Thymus (tissue), 11 donors: ENCODE results near the gene LBX2. TPM values are rescaled to one million over a fixed set of nuclear protein-coding genes. Genes with fewer than 3 reads are reported as not detected.

Experiments
- DNase-seq, 9 donors: peaks; one replicate each; pipeline ENCODE4 v3.0.0-alpha.2; 2013; ENCODE audit warnings: low spot score in 9 of 9, low read depth in 6 of 9, missing footprints in 1 of 9
- H3K27ac ChIP-seq, 2 donors: one replicate each; pipeline ENCODE4 v1.5.1; 2013; ENCODE audit warnings: control low read depth in 1 of 2, low read depth in 1 of 2, low read length in 1 of 2, mild to moderate bottlenecking in 1 of 2, moderate library complexity in 1 of 2
- H3K27me3 ChIP-seq, 2 donors: one replicate each; pipeline ENCODE4 v1.5.1; 2013; ENCODE audit warnings: low read length in 1 of 2; ENCODE audit not compliant: control insufficient read depth in 2 of 2, insufficient read depth in 1 of 2
- H3K36me3 ChIP-seq, 2 donors: one replicate each; pipeline ENCODE4 v1.5.1; 2013; ENCODE audit warnings: low read length in 1 of 2, mild to moderate bottlenecking in 1 of 2, moderate library complexity in 1 of 2; ENCODE audit not compliant: control insufficient read depth in 2 of 2, insufficient read depth in 2 of 2
- H3K4me1 ChIP-seq, 2 donors: one replicate each; pipeline ENCODE4 v1.5.1; 2013; ENCODE audit warnings: low read length in 2 of 2; ENCODE audit not compliant: control insufficient read depth in 2 of 2, insufficient read depth in 2 of 2
- H3K4me3 ChIP-seq, 2 donors: one replicate each; pipeline ENCODE4 v1.5.1; 2013; ENCODE audit warnings: low read length in 2 of 2, control low read depth in 1 of 2, mild to moderate bottlenecking in 1 of 2
- H3K9me3 ChIP-seq, 2 donors: one replicate each; pipeline ENCODE4 v1.5.1; 2013; ENCODE audit warnings: low read length in 1 of 2, mild to moderate bottlenecking in 1 of 2; ENCODE audit not compliant: control insufficient read depth in 2 of 2, insufficient read depth in 1 of 2
- whole genome bisulfite sequencing: extraction: QIAGEN DNeasy Blood & Tissue Kit; methylation state at CpG from one replicate; pipeline ENCODE4 v1.1.7; 2013; 5-methylcytosine and 5-hydroxymethylcytosine counted together
- polyA plus RNA-seq: library from polyadenylated mRNA; stranded (reverse); fragments of 200-250 nt; gene quantifications from one replicate; pipeline ENCODE4 v1.2.3, GENCODE V29; 2013
- total RNA-seq: library from RNA; stranded (reverse); fragments of 120-200 nt; gene quantifications from one replicate; pipeline ENCODE4 v1.2.4, GENCODE V29; 2013
- donor health status: healthy.

LBX2 gene
- total and polyA plus RNA-seq, 2 donors = 0.09 to 0.89 TPM

GRCh38 chr2:74507926-74508520, 8.6 kb upstream of the LBX2 start:
- Histone ChIP-seq H3K27ac (peak overlapping the region; percentile 98), H3K27me3 (peaks cover 59 to 83% of the 10 kb centered on the region in 2 donors), H3K9me3 (peaks cover 2% of the 10 kb centered on the region in 2 donors), H3K4me3 (peak overlapping the region; percentile 76 to 95), H3K36me3 (peaks cover 13 to 15% of the 10 kb centered on the region in 2 donors), H3K4me1 (peaks cover 18 to 29% of the 10 kb centered on the region in 2 donors)
- WGBS = 18% methylated on average over 38 of the region's 38 CpGs
- DNase-seq = no peak

DNA sequence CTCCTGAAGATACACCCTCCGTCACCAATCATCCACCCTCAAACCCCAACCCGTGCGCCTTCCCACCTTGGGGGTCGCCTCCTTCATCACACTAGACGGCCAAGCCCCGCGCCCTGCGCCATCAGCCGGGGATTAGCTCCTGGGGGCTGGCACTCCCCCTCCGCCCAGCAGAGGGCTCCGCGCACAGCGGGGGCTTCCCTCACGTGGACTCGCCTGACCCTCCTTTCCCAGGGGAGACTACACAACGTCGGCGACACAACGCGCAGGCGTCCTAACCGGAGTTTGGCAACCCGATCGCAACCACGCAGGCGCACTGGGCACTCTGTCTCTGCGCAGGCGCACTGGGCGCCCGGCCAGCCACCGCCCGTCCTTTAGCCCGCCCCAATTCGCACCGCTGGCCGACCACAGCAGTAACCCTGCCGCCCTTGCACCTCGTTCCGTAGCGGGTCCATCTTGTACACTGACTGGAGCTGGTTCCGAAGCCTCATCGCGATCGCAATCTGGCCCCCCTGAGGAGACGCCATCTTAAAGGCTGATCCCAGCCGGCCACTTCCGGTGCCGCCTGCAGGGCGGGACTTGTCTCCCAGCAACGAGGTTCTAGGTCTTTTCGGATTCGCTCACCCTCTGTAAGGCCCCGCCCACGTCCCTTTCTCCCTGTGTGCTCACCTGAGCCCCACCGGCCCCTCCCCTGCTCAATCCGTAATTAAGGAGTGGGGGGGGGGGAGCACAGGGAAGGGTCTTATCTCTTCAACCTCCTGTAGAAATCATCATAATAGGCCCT, 7.9 kb upstream of the LBX2 start, which contains the start of gene PCGF1:
Gene PCGF1 (minus strand): TSS at position 551 of the 781 bp plus-strand sequence. CDS start 27 bp downstream, at position 524.
- Histone ChIP-seq H3K4me1 (peaks cover 21 to 36% of the 10 kb centered on the region in 2 donors), H3K27me3 (peaks cover 61 to 83% of the 10 kb centered on the region in 2 donors), H3K9me3 (peaks cover 0 to 2% of the 10 kb centered on the region in 2 donors), H3K36me3 (peaks cover 13 to 15% of the 10 kb centered on the region in 2 donors), H3K27ac (peak within 1 kb of the TSS; percentile 98), H3K4me3 (peak within 1 kb of the TSS; percentile 76 to 95)
- peak; percentile 98 to 100 (median 99) for DNase-seq
- 1% methylated on average over 56 of the region's 56 CpGs for WGBS

DNA sequence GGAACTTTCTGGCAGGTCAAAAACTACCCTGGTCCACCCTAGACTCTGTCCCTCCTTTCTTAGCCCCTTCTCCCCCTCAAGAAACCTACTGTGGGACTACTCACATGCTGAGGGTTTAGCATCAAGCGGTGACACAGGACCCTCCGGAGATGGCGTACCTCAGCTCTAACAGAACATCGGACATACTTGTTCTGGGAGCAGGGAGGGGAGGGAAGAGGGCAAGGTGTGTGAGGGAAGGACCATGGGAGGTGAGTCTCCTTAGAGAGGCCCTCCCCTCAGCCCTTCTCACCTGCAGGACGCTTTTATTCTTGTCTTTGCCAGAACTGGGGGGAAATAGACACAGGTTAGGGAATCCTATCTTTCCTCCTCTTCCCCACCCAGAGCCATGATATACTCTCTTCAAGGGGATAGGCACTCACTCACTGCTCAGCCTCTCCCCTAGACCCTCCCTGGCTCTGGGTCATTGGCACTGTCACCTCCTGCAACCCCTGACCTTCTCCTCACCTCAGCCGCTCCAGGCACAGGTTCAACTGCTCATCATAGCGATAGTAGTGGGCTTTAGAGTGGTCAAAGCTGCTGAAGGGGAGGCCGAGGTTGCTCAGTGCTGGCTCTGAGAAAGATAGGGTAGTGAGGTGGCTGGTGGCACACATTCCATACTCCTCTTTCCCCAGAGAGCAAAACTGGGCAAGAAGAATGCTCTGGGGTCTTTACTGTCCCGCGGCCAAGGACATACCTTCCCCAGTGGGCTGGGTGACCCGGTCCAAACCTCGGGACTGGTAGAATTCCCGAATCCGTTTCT, 6.2 kb upstream of the LBX2 start:
- Histone ChIP-seq H3K4me1 (peaks cover 21 to 41% of the 10 kb centered on the region in 2 donors), H3K27ac (no peak overlapping the region), H3K27me3 (peaks cover 65 to 83% of the 10 kb centered on the region in 2 donors), H3K9me3 (peaks cover 0 to 2% of the 10 kb centered on the region in 2 donors), H3K4me3 (no peak overlapping the region), H3K36me3 (peaks cover 13 to 15% of the 10 kb centered on the region in 2 donors)
- no peak for DNase-seq
- over 99% methylated on average over 14 of the region's 14 CpGs for WGBS

GRCh38 chr2:74504591-74504990, 5.2 kb upstream of the LBX2 start:
- no peak for DNase-seq
- H3K9me3 ChIP-seq = peaks cover 0 to 2% of the 10 kb centered on the region in 2 donors
- H3K4me3 ChIP-seq = no peak overlapping the region
- H3K27ac ChIP-seq = no peak overlapping the region
- peaks cover 21 to 45% of the 10 kb centered on the region in 2 donors for H3K4me1 ChIP-seq
- H3K36me3 ChIP-seq = peaks cover 13 to 15% of the 10 kb centered on the region in 2 donors
- H3K27me3 ChIP-seq = peaks cover 66 to 83% of the 10 kb centered on the region in 2 donors
- 98% methylated on average over 3 of the region's 3 CpGs for WGBS

GRCh38 chr2:74503506-74504475, 4.4 kb upstream of the LBX2 start:
- H3K36me3 ChIP-seq = peaks cover 13 to 15% of the 10 kb centered on the region in 2 donors
- H3K9me3 ChIP-seq = peaks cover 2 to 6% of the 10 kb centered on the region in 2 donors
- WGBS = 61% methylated on average over 45 of the region's 45 CpGs
- peak overlapping the region; percentile 19 to 39 for H3K4me3 ChIP-seq
- no peak overlapping the region for H3K27ac ChIP-seq
- H3K4me1 ChIP-seq = peaks cover 21 to 53% of the 10 kb centered on the region in 2 donors
- DNase-seq = no peak
- H3K27me3 ChIP-seq = peaks cover 67 to 84% of the 10 kb centered on the region in 2 donors

DNA sequence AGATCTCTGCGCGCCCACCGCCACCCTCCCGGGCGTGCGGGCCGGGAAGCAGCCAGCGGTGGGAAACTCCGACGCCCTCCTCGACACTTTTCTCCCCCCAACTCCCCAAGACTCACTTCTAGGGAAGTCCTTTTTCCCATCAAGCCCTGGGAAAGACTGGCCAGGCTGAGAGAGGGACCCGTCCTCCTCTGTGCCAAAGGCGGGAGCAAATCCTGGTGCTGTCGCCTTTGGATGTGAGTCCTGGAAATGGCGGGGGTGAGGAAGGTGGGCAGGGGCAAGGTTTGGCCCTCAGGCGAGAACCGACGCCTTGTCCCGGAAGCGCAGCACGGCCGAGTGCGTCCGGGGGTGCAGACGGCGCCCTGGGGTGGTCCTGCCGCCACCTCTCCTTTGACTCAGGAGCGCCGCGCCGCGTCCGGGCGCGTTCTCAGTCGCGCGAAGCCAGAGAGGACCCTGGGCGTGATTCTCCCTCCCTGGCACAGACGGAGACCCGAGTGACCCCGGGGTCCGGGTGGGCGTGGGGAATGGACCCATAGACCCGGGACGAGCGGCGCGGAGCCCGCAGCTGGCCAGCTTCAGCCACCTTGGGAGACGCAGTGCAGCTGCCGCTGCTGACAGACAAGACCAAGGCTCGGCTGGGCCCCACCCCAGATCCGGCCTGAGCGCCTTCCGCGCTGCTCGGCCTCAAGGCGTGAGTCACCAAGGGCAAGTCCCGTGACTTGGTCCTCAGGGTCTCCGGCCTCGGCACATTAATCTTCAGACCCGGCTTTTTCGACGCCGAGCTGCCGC, 3.5 kb upstream of the LBX2 start:
- 2% methylated on average over 67 of the region's 67 CpGs for WGBS
- no peak for DNase-seq
- H3K9me3 ChIP-seq = peaks cover 2 to 8% of the 10 kb centered on the region in 2 donors
- peaks cover 13 to 15% of the 10 kb centered on the region in 2 donors for H3K36me3 ChIP-seq
- peaks cover 76 to 84% of the 10 kb centered on the region in 2 donors for H3K27me3 ChIP-seq
- H3K27ac ChIP-seq = no peak overlapping the region
- H3K4me3 ChIP-seq = peak overlapping the region; percentile 19 to 39
- H3K4me1 ChIP-seq = peaks cover 26 to 56% of the 10 kb centered on the region in 2 donors

- 12% methylated on average over 32 of the region's 32 CpGs for WGBS
- Histone ChIP-seq H3K36me3 (peaks cover 13 to 15% of the 10 kb centered on the region in 2 donors), H3K9me3 (peaks cover 2 to 12% of the 10 kb centered on the region in 2 donors), H3K4me3 (peak overlapping the region; percentile 19 to 39), H3K27ac (no peak overlapping the region), H3K4me1 (peaks cover 28 to 60% of the 10 kb centered on the region in 2 donors), H3K27me3 (peaks cover 83 to 89% of the 10 kb centered on the region in 2 donors)
- no peak for DNase-seq
Measured at GRCh38 chr2:74502147-74502719, 2.8 kb upstream of the LBX2 start.
